Endothelial cell (in vitro differentiated cells): ENCODE results near the gene NDC1. TPM values are rescaled to one million over a fixed set of nuclear protein-coding genes. Genes with fewer than 3 reads are reported as not detected.

Experiments used
- DNase-seq: peaks from one replicate; pipeline ENCODE4 v3.0.0; 2021; ENCODE audit warnings: low spot score
- H3K27ac Mint-ChIP-seq: one replicate; pipeline ENCODE4 v1.8.0; 2021; ENCODE audit warnings: mixed read lengths, inconsistent platforms; ENCODE audit not compliant: unreplicated experiment
- H3K27me3 Mint-ChIP-seq: one replicate; pipeline ENCODE4 v1.8.0; 2021; ENCODE audit warnings: mild to moderate bottlenecking, moderate library complexity, mixed read lengths, inconsistent platforms; ENCODE audit not compliant: unreplicated experiment
- H3K36me3 Mint-ChIP-seq: one replicate; pipeline ENCODE4 v1.8.0; 2021; ENCODE audit warnings: mild to moderate bottlenecking, low read depth, mixed read lengths, inconsistent platforms; ENCODE audit not compliant: unreplicated experiment
- H3K4me1 Mint-ChIP-seq: one replicate; pipeline ENCODE4 v1.8.0; 2021; ENCODE audit warnings: mild to moderate bottlenecking, mixed read lengths, inconsistent platforms; ENCODE audit not compliant: unreplicated experiment
- H3K4me3 Mint-ChIP-seq: one replicate; pipeline ENCODE4 v1.8.0; 2021; ENCODE audit warnings: mild to moderate bottlenecking, mixed read lengths, inconsistent platforms; ENCODE audit not compliant: unreplicated experiment
- H3K9me3 Mint-ChIP-seq: one replicate; pipeline ENCODE4 v1.8.0; 2021; ENCODE audit warnings: mixed read lengths, inconsistent platforms; ENCODE audit not compliant: unreplicated experiment
- CTCF ChIP-seq: fragments of 200-600 bp; sonication (generic); IDR thresholded peaks from one replicate; pipeline ENCODE4 v1.5.0; 2021; ENCODE audit warnings: antibody characterized with exemption; ENCODE audit not compliant: unreplicated experiment
- total RNA-seq: library from RNA; stranded (reverse); fragmentation: NEBNext Ultra II Directional; extraction: Animal tissue kit (Norgen Biotek cat#: 25700); gene quantifications from one replicate; pipeline ENCODE4 v1.2.1, GENCODE V29; 2021; ENCODE audit not compliant: unreplicated experiment

NDC1 gene
- total RNA-seq, 1 donor from 2014 or later = 13.3 TPM

DNA sequence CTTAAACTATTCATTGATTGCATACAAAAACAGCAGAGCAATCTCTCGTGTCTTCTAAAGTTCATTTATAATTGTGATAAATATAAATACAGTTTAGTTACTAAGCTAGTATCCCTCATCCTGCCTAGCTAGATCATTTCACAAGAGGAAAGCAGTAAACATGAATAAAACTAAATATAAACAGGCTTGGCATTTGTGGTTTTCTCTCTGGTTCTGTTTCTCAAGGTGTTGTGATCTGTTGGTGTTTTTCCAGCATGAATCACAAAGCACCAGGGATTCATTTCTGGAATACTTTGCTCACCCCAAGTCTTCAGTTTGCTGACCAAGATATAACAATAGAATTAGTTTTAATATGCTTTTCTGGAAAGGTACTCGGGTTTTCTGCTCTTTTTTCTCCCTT lies 66.4 kb downstream of the NDC1 start:
- Mint-ChIP-seq H3K36me3 (peaks cover 4% of the 10 kb centered on the region), H3K9me3 (no peaks in the 10 kb centered on the region), H3K27ac (no peak overlapping the region), H3K4me3 (no peak overlapping the region), H3K4me1 (no peaks in the 10 kb centered on the region), H3K27me3 (no peaks in the 10 kb centered on the region)
- TF ChIP-seq CTCF = no peak
- no peak for DNase-seq

DNA sequence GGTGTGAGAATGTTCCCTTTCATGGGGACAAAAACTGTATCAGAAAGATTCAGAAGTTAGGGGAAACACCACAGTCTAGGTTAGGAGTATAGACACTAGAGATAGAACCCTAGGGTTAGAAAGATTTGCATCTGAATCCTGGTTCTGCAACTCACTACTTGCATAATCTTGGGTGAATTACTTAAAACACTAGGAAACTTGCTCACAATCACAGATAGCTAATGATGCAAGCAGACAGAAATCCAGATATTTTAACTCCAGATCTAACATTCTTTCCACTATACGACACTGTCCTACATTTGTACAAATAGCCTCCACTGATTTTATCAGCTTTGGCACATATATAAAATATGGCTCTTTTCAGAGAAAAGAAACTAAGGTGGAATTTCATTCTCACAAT lies 68.3 kb downstream of the NDC1 start:
- H3K9me3 Mint-ChIP-seq = no peaks in the 10 kb centered on the region
- no peak for TF ChIP-seq CTCF
- DNase-seq = no peak
- H3K4me1 Mint-ChIP-seq = peaks cover 10% of the 10 kb centered on the region
- peaks cover 4% of the 10 kb centered on the region for H3K36me3 Mint-ChIP-seq
- no peak overlapping the region for H3K27ac Mint-ChIP-seq
- H3K27me3 Mint-ChIP-seq = no peaks in the 10 kb centered on the region
- H3K4me3 Mint-ChIP-seq = no peak overlapping the region

DNA sequence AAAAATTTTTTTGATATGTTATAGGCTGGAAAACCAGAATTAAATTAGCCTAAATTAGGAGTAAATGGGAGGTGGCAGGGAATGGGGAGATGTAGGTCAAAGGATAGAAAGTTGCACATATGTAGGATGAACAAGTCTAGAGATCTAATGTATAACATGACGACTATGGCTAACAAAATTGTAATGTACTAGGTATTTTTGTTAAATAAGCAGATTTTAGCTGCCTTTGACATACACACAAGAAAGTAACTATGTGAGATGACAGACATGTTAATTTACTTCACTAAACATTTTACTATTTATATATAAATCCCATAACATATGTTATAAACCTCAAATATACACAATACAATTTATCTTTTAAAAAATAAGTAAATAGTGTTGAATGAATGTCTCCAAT lies 68.9 kb downstream of the NDC1 start:
- no peaks in the 10 kb centered on the region for H3K9me3 Mint-ChIP-seq
- TF ChIP-seq CTCF = no peak
- no peaks in the 10 kb centered on the region for H3K27me3 Mint-ChIP-seq
- no peak for DNase-seq
- no peak overlapping the region for H3K4me3 Mint-ChIP-seq
- peaks cover 10% of the 10 kb centered on the region for H3K4me1 Mint-ChIP-seq
- H3K36me3 Mint-ChIP-seq = peaks cover 4% of the 10 kb centered on the region
- no peak overlapping the region for H3K27ac Mint-ChIP-seq

- Mint-ChIP-seq H3K4me3 (no peak overlapping the region), H3K4me1 (peaks cover 10% of the 10 kb centered on the region), H3K9me3 (no peaks in the 10 kb centered on the region), H3K27ac (no peak overlapping the region), H3K27me3 (no peaks in the 10 kb centered on the region), H3K36me3 (peaks cover 4% of the 10 kb centered on the region)
- DNase-seq = no peak
- TF ChIP-seq CTCF = no peak
These were observed 71.2 kb downstream of the NDC1 start for GRCh38 chr1:53766831-53767405.

- H3K27me3 Mint-ChIP-seq = no peaks in the 10 kb centered on the region
- peak overlapping the region; percentile 70 for H3K27ac Mint-ChIP-seq
- no peak for DNase-seq
- H3K36me3 Mint-ChIP-seq = peaks cover 4% of the 10 kb centered on the region
- H3K4me1 Mint-ChIP-seq = peaks cover 10% of the 10 kb centered on the region
- TF ChIP-seq CTCF = no peak
- H3K4me3 Mint-ChIP-seq = no peak overlapping the region
- no peaks in the 10 kb centered on the region for H3K9me3 Mint-ChIP-seq
These were observed 71.8 kb downstream of the NDC1 start for GRCh38 chr1:53766194-53766742.
